Sigmoid colon (tissue), 7 donors: ENCODE measurements around the gene SCN4B. TPM values are rescaled to one million over a fixed set of nuclear protein-coding genes. Genes with fewer than 3 reads are reported as not detected.

Experiments
- DNase-seq: peaks from one replicate; pipeline ENCODE4 v3.0.0-alpha.2; 2019
- H3K27ac ChIP-seq, 4 donors: fragments of 200-600 bp; sonication (generic); one replicate each; pipeline ENCODE4 v1.5.1; 2016 to 2019; ENCODE audit warnings: mild to moderate bottlenecking in 1 of 4
- H3K27me3 ChIP-seq, 3 donors: fragments of 200-600 bp; sonication (generic); one replicate each; pipeline ENCODE4 v1.5.1; 2019; ENCODE audit warnings: mild to moderate bottlenecking in 1 of 3
- H3K36me3 ChIP-seq, 4 donors: fragments of 200-600 bp; sonication (generic); one replicate each; pipeline ENCODE4 v1.5.1; 2016 to 2019
- H3K4me1 ChIP-seq, 4 donors: fragments of 200-600 bp; sonication (generic); one replicate each; pipeline ENCODE4 v1.5.1; 2017 to 2019
- H3K4me3 ChIP-seq, 4 donors: fragments of 200-600 bp; sonication (generic); one replicate each; pipeline ENCODE4 v1.5.1; 2017 to 2019; ENCODE audit warnings: mild to moderate bottlenecking in 2 of 4, moderate library complexity in 1 of 4
- H3K9me3 ChIP-seq, 4 donors: fragments of 200-600 bp in 3 of 4; sonication (generic) in 3 of 4; one replicate each; pipeline versions ENCODE4 v1.5.1 to v1.6.1; 2013 to 2019
- EP300 ChIP-seq, 4 donors: sonication (generic); formaldehyde crosslinking; IDR thresholded peaks; one replicate each; pipeline ENCODE4 v1.6.1; 2017; ENCODE audit warnings: antibody characterized with exemption in 4 of 4
- POLR2A ChIP-seq, 2 donors: fragments of 450-650 bp; IDR thresholded peaks; one replicate each; pipeline ENCODE4 v1.6.1; 2016; ENCODE audit warnings: antibody characterized with exemption in 2 of 2, mild to moderate bottlenecking in 2 of 2, moderate library complexity in 2 of 2
- POLR2AphosphoS5 ChIP-seq, 4 donors: sonication (generic); formaldehyde crosslinking; IDR thresholded peaks; one replicate each; pipeline ENCODE4 v1.6.1; 2017; ENCODE audit warnings: antibody characterized with exemption in 4 of 4
- WGBS, 2 donors: extraction: QIAGEN DNeasy Blood & Tissue Kit; methylation state at CpG; one replicate each; pipeline ENCODE4 v1.1.7; 2013; 5-methylcytosine and 5-hydroxymethylcytosine counted together
- intact Hi-C: fragments of 100-400 bp; cut with DNase I; formaldehyde crosslinking; loops from one replicate; pipeline ENCODE4 v1.15.1; 2023
- polyA plus RNA-seq, 3 donors: library from polyadenylated mRNA; stranded (reverse); fragments of 200-250 nt; gene quantifications; one replicate each; pipeline ENCODE4 v1.2.3, GENCODE V29; 2013
- total RNA-seq, 4 donors: library from RNA; depleted of rRNA; stranded (reverse); fragments of >200 nt; gene quantifications; one replicate each; pipeline ENCODE4 v1.1.0, GENCODE V29; 2016
- TF ChIP-seq, protein P1 (sequence below), 4 experiments: fragments of 450-650 bp in 3 of 4; fragments of 200-600 bp in 1 of 4; IDR thresholded peaks; one replicate each; pipeline ENCODE4 v1.5.1; 2016 to 2019; ENCODE audit warnings: antibody characterized with exemption in 4 of 4, mild to moderate bottlenecking in 3 of 4, moderate library complexity in 2 of 4
- donor health status: healthy with polysubstance abuse.
- donor health status: Bipolar disorder and iron deficiency.
- donor health status: healthy.

Gene SCN4B
- total and polyA plus RNA-seq, 7 donors = 0.92 to 2.2 (median 1.3) TPM

DNA sequence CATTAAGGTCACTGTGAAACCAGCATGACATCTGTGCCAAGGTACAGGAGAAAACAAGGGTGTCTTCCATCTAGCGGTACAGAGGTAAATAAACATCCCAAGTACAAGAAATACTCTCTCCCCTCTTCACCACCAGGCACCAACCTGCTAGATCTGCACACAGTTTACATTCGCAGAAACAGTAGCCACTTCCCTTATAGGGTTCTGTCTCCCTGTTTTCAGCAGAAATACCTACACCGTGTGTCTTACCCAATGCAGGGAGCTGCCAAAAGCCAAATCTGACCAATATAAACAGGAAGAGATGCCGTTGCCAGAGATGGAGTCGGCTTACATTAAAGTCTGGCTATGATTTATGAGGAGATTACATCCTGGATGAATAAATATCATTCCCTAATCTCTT, 1.2 kb downstream of the SCN4B start:
- 28 to 54% methylated on average over 5 of the region's 5 CpGs for WGBS, 2 donors
- TF ChIP-seq EP300 (IDR thresholded peaks at IDR 0.05) = no peak
- no peak for TF ChIP-seq POLR2AphosphoS5 (IDR thresholded peaks at IDR 0.05)
- TF ChIP-seq, protein P1, sequence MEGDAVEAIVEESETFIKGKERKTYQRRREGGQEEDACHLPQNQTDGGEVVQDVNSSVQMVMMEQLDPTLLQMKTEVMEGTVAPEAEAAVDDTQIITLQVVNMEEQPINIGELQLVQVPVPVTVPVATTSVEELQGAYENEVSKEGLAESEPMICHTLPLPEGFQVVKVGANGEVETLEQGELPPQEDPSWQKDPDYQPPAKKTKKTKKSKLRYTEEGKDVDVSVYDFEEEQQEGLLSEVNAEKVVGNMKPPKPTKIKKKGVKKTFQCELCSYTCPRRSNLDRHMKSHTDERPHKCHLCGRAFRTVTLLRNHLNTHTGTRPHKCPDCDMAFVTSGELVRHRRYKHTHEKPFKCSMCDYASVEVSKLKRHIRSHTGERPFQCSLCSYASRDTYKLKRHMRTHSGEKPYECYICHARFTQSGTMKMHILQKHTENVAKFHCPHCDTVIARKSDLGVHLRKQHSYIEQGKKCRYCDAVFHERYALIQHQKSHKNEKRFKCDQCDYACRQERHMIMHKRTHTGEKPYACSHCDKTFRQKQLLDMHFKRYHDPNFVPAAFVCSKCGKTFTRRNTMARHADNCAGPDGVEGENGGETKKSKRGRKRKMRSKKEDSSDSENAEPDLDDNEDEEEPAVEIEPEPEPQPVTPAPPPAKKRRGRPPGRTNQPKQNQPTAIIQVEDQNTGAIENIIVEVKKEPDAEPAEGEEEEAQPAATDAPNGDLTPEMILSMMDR (IDR thresholded peaks at IDR 0.05) = no peak
- TF ChIP-seq POLR2A (IDR thresholded peaks at IDR 0.05) = no peak
- no peaks in the 10 kb centered on the region for H3K9me3 ChIP-seq
- peaks cover 0 to 26% (median 23%) of the 10 kb centered on the region in 4 donors for H3K4me1 ChIP-seq
- intact Hi-C loops = no loop called here
- no peaks in the 10 kb centered on the region for H3K36me3 ChIP-seq
- DNase-seq = no peak
- peaks cover 7 to 59% (median 39%) of the 10 kb centered on the region in 3 donors for H3K27me3 ChIP-seq
- no peak overlapping the region for H3K4me3 ChIP-seq
- H3K27ac ChIP-seq = no peak overlapping the region

DNA sequence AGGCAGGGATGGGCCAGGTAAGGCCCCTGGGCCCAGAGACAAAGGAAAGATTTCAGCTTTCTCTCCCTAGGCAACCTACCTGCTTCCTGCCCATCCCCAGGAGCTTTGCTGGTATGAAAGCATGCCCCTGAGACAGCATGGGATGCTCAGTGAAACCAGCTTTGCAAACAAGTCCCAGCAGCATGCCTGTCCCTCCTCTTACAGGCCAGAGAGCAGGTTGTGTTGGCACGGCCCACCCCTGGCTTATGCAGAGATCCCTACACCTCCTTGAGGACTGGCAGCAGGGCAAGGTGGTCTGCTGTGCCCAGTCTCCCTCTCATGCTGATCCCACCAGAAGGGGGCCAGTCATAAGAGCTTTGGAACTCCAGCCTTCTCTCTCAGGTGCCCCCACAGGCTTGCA, 3.1 kb downstream of the SCN4B start:
- intact Hi-C loops = loop anchor here (5.0 kb wide), 1 partner anchor 203 kb away; no protein-coding TSS in a partner anchor
- peaks cover 7 to 44% (median 22%) of the 10 kb centered on the region in 3 donors for H3K27me3 ChIP-seq
- no peak for DNase-seq

DNA sequence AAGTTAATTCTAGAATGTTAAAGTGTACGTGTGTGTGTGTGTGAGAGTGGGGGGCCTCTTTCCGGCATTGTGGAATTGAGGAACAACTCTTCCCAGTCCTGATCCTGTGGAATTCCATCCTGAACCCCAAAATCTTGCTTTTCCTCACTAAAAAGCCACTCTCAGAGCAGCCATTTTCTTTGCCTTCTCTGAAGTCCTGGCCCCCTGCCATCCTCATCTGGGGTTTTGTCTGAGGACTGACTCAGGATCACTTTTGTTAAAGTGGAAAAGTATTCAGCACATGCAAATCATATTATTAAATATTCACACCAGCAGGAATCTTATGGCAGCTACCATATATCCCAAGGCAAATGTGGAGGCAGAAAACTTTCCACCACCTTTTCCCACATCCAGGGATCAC, 3.8 kb downstream of the SCN4B start:
- intact Hi-C loops = loop anchor here (5.0 kb wide), 1 partner anchor 203 kb away; no protein-coding TSS in a partner anchor
- no peak overlapping the region for H3K4me3 ChIP-seq
- no peak for DNase-seq
- H3K27me3 ChIP-seq = peaks cover 7 to 41% (median 16%) of the 10 kb centered on the region in 3 donors
- TF ChIP-seq POLR2A (IDR thresholded peaks at IDR 0.05) (no peak), POLR2AphosphoS5 (IDR thresholded peaks at IDR 0.05) (no peak), EP300 (IDR thresholded peaks at IDR 0.05) (no peak)
- TF ChIP-seq, protein P1 (IDR thresholded peaks at IDR 0.05) = no peak
- no peaks in the 10 kb centered on the region for H3K36me3 ChIP-seq
- H3K4me1 ChIP-seq = peaks cover 0 to 35% (median 29%) of the 10 kb centered on the region in 4 donors
- H3K27ac ChIP-seq = no peak overlapping the region
- WGBS, 2 donors = 84 to 87% methylated on average over 2 of the region's 2 CpGs
- no peaks in the 10 kb centered on the region for H3K9me3 ChIP-seq

More for the DNA sequence above, 3.1 kb downstream of the SCN4B start:
- Histone ChIP-seq H3K27ac (no peak overlapping the region), H3K4me1 (peaks cover 0 to 35% (median 29%) of the 10 kb centered on the region in 4 donors), H3K9me3 (no peaks in the 10 kb centered on the region), H3K36me3 (no peaks in the 10 kb centered on the region), H3K4me3 (no peak overlapping the region)
- 84 to 98% methylated on average over 1 of the region's 1 CpG for WGBS, 2 donors
- no peak for TF ChIP-seq EP300 (IDR thresholded peaks at IDR 0.05)
- no peak for TF ChIP-seq POLR2AphosphoS5 (IDR thresholded peaks at IDR 0.05)
- TF ChIP-seq, protein P1 (IDR thresholded peaks at IDR 0.05) = no peak
- TF ChIP-seq POLR2A (IDR thresholded peaks at IDR 0.05) = no peak

DNA sequence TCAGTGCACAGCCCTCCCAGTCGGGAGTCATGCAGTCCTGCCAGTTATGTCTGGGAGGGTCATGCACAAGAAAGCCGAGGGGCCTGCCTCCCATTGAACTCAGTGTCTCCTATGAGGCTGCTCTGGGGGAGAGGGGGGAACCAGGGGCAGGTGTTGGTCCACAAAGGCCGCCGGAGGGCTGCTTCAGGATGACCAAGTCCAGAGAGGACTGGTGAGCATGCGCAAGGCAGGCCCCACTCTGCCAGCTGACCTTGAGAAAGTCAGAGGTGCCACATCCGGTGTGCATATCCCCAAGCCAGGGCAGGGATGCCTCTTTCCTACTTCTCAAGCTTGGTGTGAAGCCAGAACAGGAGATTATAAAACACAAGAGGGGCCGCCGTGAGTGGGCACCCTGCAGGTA, 4.4 kb downstream of the SCN4B start:
- peaks cover 3 to 40% (median 13%) of the 10 kb centered on the region in 3 donors for H3K27me3 ChIP-seq

More for the DNA sequence above, 4.4 kb downstream of the SCN4B start:
- 89 to 90% methylated on average over 8 of the region's 8 CpGs for WGBS, 2 donors
- H3K9me3 ChIP-seq = no peaks in the 10 kb centered on the region
- H3K4me1 ChIP-seq = peaks cover 0 to 31% (median 26%) of the 10 kb centered on the region in 4 donors
- no peak for DNase-seq
- intact Hi-C loops = loop anchor here (5.0 kb wide), 1 partner anchor 204 kb away; no protein-coding TSS in a partner anchor
- H3K4me3 ChIP-seq = no peak overlapping the region
- no peak overlapping the region for H3K27ac ChIP-seq
- no peaks in the 10 kb centered on the region for H3K36me3 ChIP-seq
- TF ChIP-seq, protein P1 (IDR thresholded peaks at IDR 0.05) = no peak
- TF ChIP-seq EP300 (IDR thresholded peaks at IDR 0.05) = no peak
- TF ChIP-seq POLR2A (IDR thresholded peaks at IDR 0.05) = no peak
